ENCODE results near the gene CDH24. TPM values are rescaled to one million over a fixed set of nuclear protein-coding genes. Genes with fewer than 3 reads are reported as not detected.

Gene CDH24
- total and polyA plus RNA-seq, 10 of the 15 experiments (the other 5 are each of a cell fraction or from before 2014, with no cell fraction given): 0.10 to 1.5 (median 0.45) TPM; not detected in 2

DNA sequence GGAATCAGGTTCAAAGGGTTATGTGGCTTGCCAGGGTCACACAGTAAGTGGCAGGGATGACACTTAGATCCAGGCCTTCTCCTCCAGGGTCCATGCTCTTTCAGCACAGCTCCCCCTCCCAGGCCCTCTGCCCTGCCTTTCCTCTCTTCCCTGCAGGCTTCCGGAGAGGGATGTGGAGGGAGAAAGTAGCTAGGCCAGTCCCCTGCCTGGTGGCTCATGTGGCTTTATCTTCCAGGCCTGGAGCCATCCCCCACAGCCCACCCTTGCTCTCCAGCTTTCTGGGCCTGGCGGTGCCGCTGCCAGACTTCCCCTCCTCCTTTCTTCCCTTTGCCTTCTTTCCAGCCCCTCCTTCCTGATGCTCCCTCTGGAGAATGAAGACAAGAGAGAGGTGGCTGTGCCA is 13.6 kb downstream of the CDH24 start:
- ChIA-PET RAD21 (ENCODE audit: unreplicated experiment) (no interaction called here), SMC1A (ENCODE audit: uncharacterized antibody, unreplicated experiment) (interaction anchor here (2.4 kb wide), 1 partner anchor 57 kb away, joined by 6 read pairs; no protein-coding TSS in a partner anchor), CTCF (interaction anchor here (1.0 kb wide), 1 partner anchor 15 kb away, joined by 3 read pairs; no protein-coding TSS in a partner anchor), POLR2A (no interaction called here)
- Histone ChIP-seq H3K36me3 (ENCODE audit: control insufficient read depth in 2 of 2, insufficient read depth in 2 of 2, low read length in 1 of 2) (no peaks in the 10 kb centered on the region), H4K20me1 (ENCODE audit: control insufficient read depth, insufficient read depth) (no peaks in the 10 kb centered on the region), H3K4me1 (ENCODE audit: control insufficient read depth, insufficient read depth, low read length) (no peaks in the 10 kb centered on the region), H3K27ac (ENCODE audit: control insufficient read depth, insufficient read depth) (no peak overlapping the region), H3K79me2 (ENCODE audit: control insufficient read depth, insufficient read depth, low read length) (no peaks in the 10 kb centered on the region), H3K27me3 (replicated peaks in 1 of 2; ENCODE audit: control insufficient read depth in 2 of 2, insufficient read depth in 2 of 2, low read length in 1 of 2) (no peaks in the 10 kb centered on the region; a peak in 2 of 4 replicates), H2AFZ (ENCODE audit: control insufficient read depth, low read depth, low read length) (no peak overlapping the region), H3K9me3 (replicated peaks; ENCODE audit: control insufficient read depth, insufficient read depth, low read length) (no peaks in the 10 kb centered on the region), H3K4me2 (ENCODE audit: control insufficient read depth, insufficient read depth) (no peak overlapping the region), H3K4me3 (no peak overlapping the region), H3K9ac (ENCODE audit: control insufficient read depth, insufficient read depth, low read length) (no peak overlapping the region)
- WGBS (ENCODE audit: insufficient coverage, insufficient replicate concordance, low lambda C conversion rate, missing lambda C conversion rate): 76% methylated on average over 3 of the region's 3 CpGs
- in situ Hi-C loops (cut with MboI): no loop called here
- BruUV-seq (replicated peaks): no TSS peak
- intact Hi-C loops (cut with micrococcal nuclease; ENCODE audit: unreplicated experiment): no loop called here
- ATAC-seq: no peak
- TF ChIP-seq SMC3 (IDR thresholded peaks at IDR 0.05; ENCODE audit: borderline replicate concordance, low read length) (no peak), ZNF622 (IDR thresholded peaks at IDR 0.05) (no peak), FOS (IDR thresholded peaks at IDR 0.05; ENCODE audit: borderline replicate concordance, extremely low read depth, insufficient read length) (no peak), IKZF2 (IDR thresholded peaks at IDR 0.05) (no peak), NFYA (IDR thresholded peaks at IDR 0.05; ENCODE audit: borderline replicate concordance, low read depth, low read length) (no peak), MYC (IDR thresholded peaks at IDR 0.05; ENCODE audit: insufficient read depth, insufficient read length, insufficient replicate concordance, low read length, severe bottlenecking) (no peak), ZSCAN29 (IDR thresholded peaks at IDR 0.05) (no peak), DPF2 (IDR thresholded peaks at IDR 0.05) (no peak), CEBPB (IDR thresholded peaks at IDR 0.05; ENCODE audit: borderline replicate concordance in 1 of 2, low read depth in 2 of 2, low read length in 2 of 2) (no peak), CBFB (IDR thresholded peaks at IDR 0.05; ENCODE audit: low read depth) (no peak), TCF7 (IDR thresholded peaks at IDR 0.05; ENCODE audit: borderline replicate concordance) (no peak), ATF3 (IDR thresholded peaks at IDR 0.05; ENCODE audit: borderline replicate concordance, extremely low read depth, low read depth, low read length) (no peak), ATF7 (IDR thresholded peaks at IDR 0.05; ENCODE audit: low read depth) (no peak), PBX3 (IDR thresholded peaks at IDR 0.05; ENCODE audit: insufficient replicate concordance, low read depth, low read length) (no peak), WRNIP1 (IDR thresholded peaks at IDR 0.05; ENCODE audit: borderline replicate concordance, low read depth, low read length) (no peak), HDGF (IDR thresholded peaks at IDR 0.05) (no peak), BCL3 (IDR thresholded peaks at IDR 0.05; ENCODE audit: borderline replicate concordance, insufficient read depth, low read depth, low read length, poor library complexity, severe bottlenecking) (no peak), CHD4 (IDR thresholded peaks at IDR 0.05) (no peak)
- TF ChIP-seq, protein P1, sequence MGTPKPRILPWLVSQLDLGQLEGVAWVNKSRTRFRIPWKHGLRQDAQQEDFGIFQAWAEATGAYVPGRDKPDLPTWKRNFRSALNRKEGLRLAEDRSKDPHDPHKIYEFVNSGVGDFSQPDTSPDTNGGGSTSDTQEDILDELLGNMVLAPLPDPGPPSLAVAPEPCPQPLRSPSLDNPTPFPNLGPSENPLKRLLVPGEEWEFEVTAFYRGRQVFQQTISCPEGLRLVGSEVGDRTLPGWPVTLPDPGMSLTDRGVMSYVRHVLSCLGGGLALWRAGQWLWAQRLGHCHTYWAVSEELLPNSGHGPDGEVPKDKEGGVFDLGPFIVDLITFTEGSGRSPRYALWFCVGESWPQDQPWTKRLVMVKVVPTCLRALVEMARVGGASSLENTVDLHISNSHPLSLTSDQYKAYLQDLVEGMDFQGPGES (IDR thresholded peaks at IDR 0.05): no peak
- DNase-seq (ENCODE audit: low read depth, low spot score): no peak
- no peak for FAIRE-seq
